ENCODE measurements around the gene ACADSB. TPM values are rescaled to one million over a fixed set of nuclear protein-coding genes. Genes with fewer than 3 reads are reported as not detected.

The ACADSB gene
- polyA plus RNA-seq, 3 donors: 3.9 to 14.7 (median 7.5) TPM

DNA sequence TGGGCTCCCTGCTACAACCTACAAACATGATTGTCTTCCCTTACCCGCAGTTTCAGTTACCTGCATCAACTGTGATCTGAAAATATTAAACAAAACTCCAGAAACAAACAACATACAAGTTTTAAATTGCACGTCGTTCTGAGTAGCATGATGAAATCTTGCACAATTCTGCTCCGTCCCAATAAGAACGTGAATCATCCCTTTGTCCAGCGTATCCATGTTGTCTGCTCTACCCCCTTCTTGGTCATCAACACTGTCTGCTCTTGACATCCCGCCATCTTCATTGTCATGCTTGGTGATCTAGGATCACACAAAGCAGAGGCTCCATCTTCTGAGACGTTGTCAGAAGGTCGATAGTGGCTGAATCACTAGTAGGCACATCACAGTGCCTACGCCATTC, 53.9 kb downstream of the ACADSB start:
- Histone ChIP-seq H3K4me2 (replicated peaks; ENCODE audit: extremely low read depth, low read length, poor library complexity, severe bottlenecking) (no peak overlapping the region), H3K4me1 (ENCODE audit: control insufficient read depth in 1 of 2, insufficient read depth in 2 of 2, low read length in 2 of 2) (no peaks in the 10 kb centered on the region), H3K27ac (ENCODE audit: low read depth in 1 of 2, low read length in 2 of 2) (no peak overlapping the region), H3K9me3 (replicated peaks in 1 of 2; ENCODE audit: control insufficient read depth in 1 of 2, insufficient read depth in 1 of 2, low read length in 2 of 2) (no peaks in the 10 kb centered on the region), H2AFZ (ENCODE audit: insufficient read depth, low read depth, low read length, poor library complexity, severe bottlenecking) (no peak overlapping the region), H3K36me3 (replicated peaks in 1 of 2; ENCODE audit: control insufficient read depth in 1 of 2, insufficient read depth in 2 of 2, low read length in 2 of 2) (no peaks in the 10 kb centered on the region), H3K79me2 (ENCODE audit: insufficient read depth, low read length) (no peaks in the 10 kb centered on the region), H3K9ac (ENCODE audit: insufficient read depth, low read length, poor library complexity, severe bottlenecking) (no peak overlapping the region), H3K27me3 (ENCODE audit: control insufficient read depth in 2 of 2, insufficient read depth in 2 of 2, low read length in 2 of 2) (peaks cover 0 to 2% of the 10 kb centered on the region in 2 donors), H3K4me3 (replicated peaks in 1 of 3; ENCODE audit: low read depth in 2 of 3, low read length in 3 of 3) (no peak overlapping the region), H4K20me1 (ENCODE audit: insufficient read depth, low read length) (no peaks in the 10 kb centered on the region)
- peaks cover 0 to 3% (median 0%) of the 10 kb centered on the region in 7 donors for H3K9me3 Mint-ChIP-seq
- no peak overlapping the region for H3K27ac Mint-ChIP-seq
- TF ChIP-seq CTCF (IDR thresholded peaks at IDR 0.05): no peak
- H3K36me3 Mint-ChIP-seq: no peaks in the 10 kb centered on the region
- H3K27me3 Mint-ChIP-seq (ENCODE audit: low read depth in 3 of 3): peaks cover 4 to 13% (median 11%) of the 10 kb centered on the region in 3 donors
- H3K4me3 Mint-ChIP-seq: no peak overlapping the region
- no peaks in the 10 kb centered on the region for H3K4me1 Mint-ChIP-seq
- WGBS (ENCODE audit: insufficient coverage): 87% methylated on average over 7 of the region's 10 CpGs
- intact Hi-C loops (cut with micrococcal nuclease): no loop called here
- no peak for DNase-seq

GRCh38 chr10:123068087-123068853, 59.5 kb downstream of the ACADSB start:
- H3K4me2 ChIP-seq (replicated peaks; ENCODE audit: extremely low read depth, low read length, poor library complexity, severe bottlenecking): no peak overlapping the region
- H3K4me3 Mint-ChIP-seq: no peak overlapping the region
- H3K9me3 Mint-ChIP-seq: peaks cover 0 to 3% (median 0%) of the 10 kb centered on the region in 7 donors
- 96% methylated on average over 7 of the region's 10 CpGs for WGBS (ENCODE audit: insufficient coverage)
- TF ChIP-seq CTCF (IDR thresholded peaks at IDR 0.05): no peak
- H3K27ac ChIP-seq (ENCODE audit: low read depth in 1 of 2, low read length in 2 of 2): no peak overlapping the region
- H3K9me3 ChIP-seq (replicated peaks in 1 of 2; ENCODE audit: control insufficient read depth in 1 of 2, insufficient read depth in 1 of 2, low read length in 2 of 2): no peaks in the 10 kb centered on the region
- no peak for DNase-seq
- H3K27me3 ChIP-seq (ENCODE audit: control insufficient read depth in 2 of 2, insufficient read depth in 2 of 2, low read length in 2 of 2): peaks cover 0 to 2% of the 10 kb centered on the region in 2 donors
- intact Hi-C loops (cut with micrococcal nuclease): no loop called here
- no peaks in the 10 kb centered on the region for H3K4me1 Mint-ChIP-seq
- H3K36me3 Mint-ChIP-seq: no peaks in the 10 kb centered on the region
- no peak overlapping the region for H3K4me3 ChIP-seq (replicated peaks in 1 of 3; ENCODE audit: low read depth in 2 of 3, low read length in 3 of 3)
- no peaks in the 10 kb centered on the region for H3K36me3 ChIP-seq (replicated peaks in 1 of 2; ENCODE audit: control insufficient read depth in 1 of 2, insufficient read depth in 2 of 2, low read length in 2 of 2)
- peaks cover 4 to 25% (median 8%) of the 10 kb centered on the region in 3 donors for H3K27me3 Mint-ChIP-seq (ENCODE audit: low read depth in 3 of 3)
- H3K27ac Mint-ChIP-seq: no peak overlapping the region
- H2AFZ ChIP-seq (ENCODE audit: insufficient read depth, low read depth, low read length, poor library complexity, severe bottlenecking): no peak overlapping the region
- H3K9ac ChIP-seq (ENCODE audit: insufficient read depth, low read length, poor library complexity, severe bottlenecking): no peak overlapping the region
- no peaks in the 10 kb centered on the region for H4K20me1 ChIP-seq (ENCODE audit: insufficient read depth, low read length)
- no peaks in the 10 kb centered on the region for H3K79me2 ChIP-seq (ENCODE audit: insufficient read depth, low read length)
- no peaks in the 10 kb centered on the region for H3K4me1 ChIP-seq (ENCODE audit: control insufficient read depth in 1 of 2, insufficient read depth in 2 of 2, low read length in 2 of 2)

Data from CD14-positive monocyte (primary cell).